GM19455 (cell line): ENCODE measurements around the gene KCNT1.

ENCODE experiments used
- ATAC-seq: cut with Tn5 transposase; IDR thresholded peaks from one replicate; pipeline ENCODE4 v1.9.1; 2021; ENCODE audit not compliant: unreplicated experiment

The KCNT1 gene

DNA sequence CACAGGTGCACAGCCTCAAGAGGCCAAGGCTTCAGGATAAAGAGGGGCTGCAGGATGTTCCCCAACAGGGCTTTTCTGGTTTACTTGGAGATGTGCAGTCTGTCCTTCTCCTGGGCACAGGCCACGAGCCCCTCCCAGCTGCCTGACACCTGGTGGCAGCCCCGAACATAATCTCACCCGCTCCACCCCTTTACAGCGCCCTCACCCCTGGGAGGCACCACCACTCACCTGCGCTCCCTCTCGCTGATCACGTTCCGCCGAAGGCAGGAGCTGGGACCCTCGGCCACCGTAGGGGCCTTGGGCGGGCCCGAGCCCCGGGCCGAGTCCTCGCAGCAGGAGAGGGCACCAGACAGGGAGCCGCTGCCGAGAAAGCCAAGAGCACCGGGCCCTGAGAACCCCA lies 3.2 kb upstream of the KCNT1 start:
- ATAC-seq, result no peak

GRCh38 chr9:135699440-135699839 lies 2.5 kb upstream of the KCNT1 start, which contains the start of gene SOHLH1:
TSS of gene SOHLH1 (minus strand) at chr9:135699481. CDS start at chr9:135699467, 14 bp downstream.
- no peak for ATAC-seq

GRCh38 chr9:135700525-135700924 lies 1.5 kb upstream of the KCNT1 start:
- ATAC-seq, result no peak

DNA sequence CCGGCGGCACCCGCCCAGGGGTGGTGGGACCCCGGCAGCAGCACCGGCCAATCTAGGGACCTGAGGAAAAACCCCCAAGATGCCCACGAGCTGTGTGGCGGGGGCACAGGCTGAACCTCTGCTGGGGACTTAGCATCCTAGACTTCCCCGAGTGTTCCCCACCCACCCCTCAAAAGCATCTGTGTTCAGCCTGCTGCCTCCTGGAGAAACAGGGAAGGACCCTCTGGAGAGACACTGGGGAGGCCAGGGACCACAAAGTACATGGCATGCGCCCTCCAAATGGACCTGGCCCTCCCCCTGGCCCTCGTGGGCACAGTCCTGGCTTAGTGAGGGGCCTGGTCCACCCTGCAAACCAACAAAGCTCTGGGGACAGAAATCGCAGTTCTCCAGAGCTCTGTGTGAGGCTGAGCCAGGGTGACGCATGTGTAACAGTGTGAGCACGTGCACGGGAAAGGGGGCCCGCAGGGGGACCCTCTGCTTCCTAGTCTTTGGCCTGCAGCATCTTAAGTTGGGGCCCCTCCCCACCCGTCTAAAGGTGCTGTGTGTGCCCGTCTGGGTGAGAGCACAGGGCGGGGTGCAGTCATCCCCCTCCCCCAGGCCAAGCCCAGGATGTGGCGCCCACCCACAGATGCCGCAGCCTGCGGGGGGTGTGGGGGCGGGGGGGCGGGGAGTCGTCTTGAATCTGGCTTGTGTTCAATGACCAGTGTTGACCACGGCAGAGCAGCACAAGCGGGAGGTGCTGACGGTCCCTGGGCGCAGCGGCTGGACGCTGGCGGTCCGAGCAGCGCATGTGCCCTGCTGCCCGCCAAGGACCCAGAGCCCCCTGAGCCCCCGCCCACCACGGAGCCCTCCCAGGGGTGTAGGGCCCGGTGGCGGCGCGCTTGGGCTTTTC lies 672 bp upstream of the KCNT1 start:
- ATAC-seq, result no peak

- no peak for ATAC-seq
Observed at GRCh38 chr9:135703726-135704125, 1.7 kb downstream of the KCNT1 start.

- ATAC-seq, result no peak
Observed at GRCh38 chr9:135704483-135704882, 2.5 kb downstream of the KCNT1 start.

- ATAC-seq, result no peak
Observed at GRCh38 chr9:135705376-135705775, 3.4 kb downstream of the KCNT1 start.

- ATAC-seq, result no peak
Observed at GRCh38 chr9:135706288-135706687, 4.3 kb downstream of the KCNT1 start.

GRCh38 chr9:135707252-135708138 lies 5.5 kb downstream of the KCNT1 start:
- no peak for ATAC-seq

DNA sequence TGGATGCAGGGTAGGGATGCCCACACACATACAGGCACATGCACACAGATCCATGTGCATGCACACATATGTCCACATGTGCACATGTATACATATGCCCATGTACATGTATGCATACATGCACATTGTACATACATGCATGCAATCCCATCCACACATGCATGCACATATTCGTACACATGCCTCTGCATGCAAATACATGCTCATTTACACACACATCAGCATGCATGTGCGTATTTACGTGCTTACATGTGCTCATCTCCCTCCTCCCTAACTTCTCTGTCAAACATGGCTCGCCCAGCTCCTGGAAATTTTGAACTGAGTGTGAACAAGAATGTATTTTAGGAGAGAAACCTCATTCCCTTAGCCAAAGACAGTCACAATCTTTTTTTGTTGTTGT lies 6.2 kb downstream of the KCNT1 start:
- no peak for ATAC-seq

GRCh38 chr9:135711391-135711790 lies 9.4 kb downstream of the KCNT1 start:
- ATAC-seq, result no peak

DNA sequence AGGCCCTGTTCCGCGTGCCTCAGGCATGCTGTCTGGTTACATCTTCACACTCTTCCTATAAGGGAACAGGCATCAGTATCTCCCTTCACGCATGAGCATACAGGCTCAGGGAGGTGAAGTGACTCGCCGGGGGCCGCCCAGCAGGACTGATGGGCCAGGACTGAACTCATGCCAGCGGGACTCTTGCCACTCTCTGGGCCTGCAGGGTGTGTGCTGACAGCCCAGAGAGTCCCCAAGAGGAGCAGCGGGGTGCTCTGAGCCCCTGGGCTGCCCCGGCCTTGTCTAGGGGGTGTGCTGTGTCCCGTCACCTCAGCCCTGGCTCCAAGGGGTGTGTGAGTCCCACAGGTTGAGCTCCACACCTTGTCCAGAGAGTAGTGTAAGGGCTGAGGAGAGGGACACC lies 9.9 kb downstream of the KCNT1 start:
- ATAC-seq, result no peak

DNA sequence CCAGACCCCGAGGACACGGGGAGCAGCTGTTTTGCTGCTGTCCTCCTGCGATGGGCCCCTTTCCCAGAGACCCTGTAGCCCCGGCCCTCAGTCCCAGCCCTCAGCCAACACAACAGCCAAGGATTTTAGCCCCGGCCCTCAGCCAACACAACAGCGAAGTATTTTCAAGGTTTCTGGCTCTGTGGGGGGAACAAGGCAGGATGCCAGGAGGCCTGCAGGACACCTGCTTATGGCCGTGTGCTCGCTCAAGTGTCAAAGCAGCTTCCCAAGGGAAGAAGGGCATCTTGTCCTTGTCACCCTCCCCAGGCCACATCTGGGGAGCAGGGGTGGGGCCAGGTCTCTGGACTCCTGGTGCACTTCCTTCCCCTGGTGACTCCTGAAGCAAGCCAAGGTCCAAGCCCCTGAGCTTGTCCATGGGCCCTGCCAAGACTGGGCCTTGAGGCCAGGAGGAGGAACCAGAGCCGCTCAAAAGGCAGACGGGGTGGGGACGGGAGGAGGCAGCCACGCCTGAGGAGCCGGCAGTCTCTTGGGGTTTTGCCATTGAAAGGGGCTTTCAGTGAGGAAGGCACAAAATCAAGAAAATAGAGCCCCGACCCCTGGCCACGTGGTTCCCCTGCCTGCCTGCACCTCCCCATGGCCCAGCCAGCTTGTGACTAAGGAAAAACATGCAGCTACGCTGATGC lies 10.8 kb downstream of the KCNT1 start:
- ATAC-seq, result no peak

- ATAC-seq, result no peak
Observed at GRCh38 chr9:135714242-135715055, 12.5 kb downstream of the KCNT1 start.

DNA sequence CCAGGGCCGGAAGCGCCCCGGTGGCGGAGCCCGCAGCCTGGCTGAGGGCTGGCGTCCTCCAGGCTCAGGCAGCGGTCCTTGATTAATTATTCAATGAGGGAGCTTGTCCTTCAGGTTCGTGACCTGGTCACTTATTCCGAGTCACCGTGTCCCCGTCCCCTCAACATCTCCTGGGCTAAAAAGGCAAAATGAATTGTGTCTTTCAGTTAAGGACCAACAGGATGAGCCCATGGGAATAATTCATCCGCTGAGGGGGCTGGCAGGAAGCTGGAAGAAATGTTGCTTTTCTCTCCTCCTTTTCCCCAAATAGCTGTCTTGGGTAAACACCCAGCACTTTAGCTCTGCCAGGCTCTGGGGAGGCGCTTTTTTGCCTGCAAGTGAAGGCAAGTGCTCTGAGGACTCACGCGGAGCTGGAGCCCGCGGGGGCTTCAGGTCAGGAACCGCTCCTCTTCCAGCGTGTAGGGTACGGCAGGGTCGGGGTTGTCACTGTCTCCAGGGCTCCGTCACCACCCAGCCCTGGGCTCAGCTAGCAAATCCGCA lies 13.1 kb downstream of the KCNT1 start:
- ATAC-seq, result no peak

- ATAC-seq, result no peak
Observed at GRCh38 chr9:135716045-135716444, 14.1 kb downstream of the KCNT1 start.

- ATAC-seq, result no peak
Observed at GRCh38 chr9:135717410-135717809, 15.4 kb downstream of the KCNT1 start.

DNA sequence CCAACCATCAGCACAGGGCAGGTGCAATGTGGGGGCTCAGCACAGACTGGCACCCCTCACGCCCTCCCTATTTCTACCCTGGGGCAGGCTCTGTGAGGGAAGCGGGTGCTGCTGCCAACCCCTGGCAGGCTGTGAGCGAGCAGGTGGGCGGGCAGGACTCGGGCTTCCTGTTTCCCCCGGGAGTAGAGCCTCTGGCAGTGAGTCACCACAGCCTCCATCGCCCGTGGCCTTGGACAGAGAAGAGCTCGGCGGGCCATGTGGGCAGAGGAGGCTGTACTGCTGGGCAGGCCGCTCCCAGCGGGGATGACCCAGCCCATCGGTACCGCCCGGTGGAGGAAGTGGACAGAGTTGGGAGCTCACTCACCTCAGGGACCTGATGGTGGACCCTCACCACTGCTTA lies 16.6 kb downstream of the KCNT1 start:
- ATAC-seq, result no peak

DNA sequence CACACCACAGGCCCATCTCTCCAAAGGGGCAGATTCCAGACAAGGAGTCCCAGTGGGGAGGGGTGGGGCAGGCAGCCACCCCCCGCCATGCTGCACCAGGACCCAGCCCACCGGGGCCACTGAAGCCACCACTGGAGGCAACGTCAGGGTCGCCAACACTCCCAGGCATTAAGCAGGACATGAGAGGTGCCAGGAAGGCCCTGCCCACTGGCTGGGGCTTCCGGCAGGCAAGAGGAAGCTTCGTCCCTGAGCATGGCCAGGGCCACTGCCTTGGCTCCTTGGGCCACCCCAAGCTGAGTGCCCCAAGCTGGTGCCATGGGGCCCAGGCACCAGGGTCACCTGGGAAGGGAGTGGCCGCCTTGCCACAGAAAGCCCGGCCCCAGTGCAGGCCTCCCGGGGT lies 17.5 kb downstream of the KCNT1 start:
- no peak for ATAC-seq

- ATAC-seq, result no peak
Observed at GRCh38 chr9:135722365-135722764, 20.4 kb downstream of the KCNT1 start.
